Measurements from ENCODE around the gene SLU7.

DNA sequence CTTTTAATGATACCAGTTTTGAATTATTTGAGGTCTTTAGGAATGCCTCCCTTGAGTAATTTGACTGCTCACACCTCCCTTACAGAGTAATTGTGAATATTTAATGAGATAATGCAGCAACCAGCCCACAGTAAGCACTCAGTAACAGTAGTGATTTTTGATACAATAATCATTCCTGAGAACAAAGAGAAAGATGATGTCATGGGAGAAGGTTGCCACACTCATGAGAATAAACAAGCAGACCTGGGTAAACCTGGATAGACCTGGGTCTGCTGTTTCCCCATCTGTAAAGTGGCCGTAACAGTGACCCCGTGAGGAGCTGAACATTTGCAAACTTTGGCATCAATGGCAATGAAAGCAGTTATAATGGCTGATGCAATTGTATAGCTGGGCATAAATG is 52.7 kb downstream of the SLU7 start:
- TF ChIP-seq, protein P1, sequence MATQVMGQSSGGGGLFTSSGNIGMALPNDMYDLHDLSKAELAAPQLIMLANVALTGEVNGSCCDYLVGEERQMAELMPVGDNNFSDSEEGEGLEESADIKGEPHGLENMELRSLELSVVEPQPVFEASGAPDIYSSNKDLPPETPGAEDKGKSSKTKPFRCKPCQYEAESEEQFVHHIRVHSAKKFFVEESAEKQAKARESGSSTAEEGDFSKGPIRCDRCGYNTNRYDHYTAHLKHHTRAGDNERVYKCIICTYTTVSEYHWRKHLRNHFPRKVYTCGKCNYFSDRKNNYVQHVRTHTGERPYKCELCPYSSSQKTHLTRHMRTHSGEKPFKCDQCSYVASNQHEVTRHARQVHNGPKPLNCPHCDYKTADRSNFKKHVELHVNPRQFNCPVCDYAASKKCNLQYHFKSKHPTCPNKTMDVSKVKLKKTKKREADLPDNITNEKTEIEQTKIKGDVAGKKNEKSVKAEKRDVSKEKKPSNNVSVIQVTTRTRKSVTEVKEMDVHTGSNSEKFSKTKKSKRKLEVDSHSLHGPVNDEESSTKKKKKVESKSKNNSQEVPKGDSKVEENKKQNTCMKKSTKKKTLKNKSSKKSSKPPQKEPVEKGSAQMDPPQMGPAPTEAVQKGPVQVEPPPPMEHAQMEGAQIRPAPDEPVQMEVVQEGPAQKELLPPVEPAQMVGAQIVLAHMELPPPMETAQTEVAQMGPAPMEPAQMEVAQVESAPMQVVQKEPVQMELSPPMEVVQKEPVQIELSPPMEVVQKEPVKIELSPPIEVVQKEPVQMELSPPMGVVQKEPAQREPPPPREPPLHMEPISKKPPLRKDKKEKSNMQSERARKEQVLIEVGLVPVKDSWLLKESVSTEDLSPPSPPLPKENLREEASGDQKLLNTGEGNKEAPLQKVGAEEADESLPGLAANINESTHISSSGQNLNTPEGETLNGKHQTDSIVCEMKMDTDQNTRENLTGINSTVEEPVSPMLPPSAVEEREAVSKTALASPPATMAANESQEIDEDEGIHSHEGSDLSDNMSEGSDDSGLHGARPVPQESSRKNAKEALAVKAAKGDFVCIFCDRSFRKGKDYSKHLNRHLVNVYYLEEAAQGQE (IDR thresholded peaks at IDR 0.05; ENCODE audit: insufficient read depth in 1 of 2, low read depth in 2 of 2, low read length in 2 of 2), result no peak
- TF ChIP-seq POLR2AphosphoS5 (IDR thresholded peaks at IDR 0.05; ENCODE audit: low read depth, low read length), result no peak
- no peak for TF ChIP-seq SIN3A (IDR thresholded peaks at IDR 0.05; ENCODE audit: borderline replicate concordance, insufficient read depth, low read length)
- TF ChIP-seq TAF1 (IDR thresholded peaks at IDR 0.05; ENCODE audit: borderline replicate concordance, insufficient read depth, low read length), result no peak
